IMR-90 (cell line): ENCODE data around the gene CD96. TPM values are rescaled to one million over a fixed set of nuclear protein-coding genes. Genes with fewer than 3 reads are reported as not detected.

Experiments used
- ATAC-seq: fragments of 200-7000 bp; cut with Tn5 transposase; 2 replicates; pipeline ENCODE4 v1.9.1; 2020; ENCODE audit warnings: low read depth, mild to moderate bottlenecking, moderate library complexity
- BruUV-seq: library from RNA; stranded (reverse); fragments of 400-500 nt; replicated peaks from 2 replicates; lab custom pipeline; 2021; lab: Mats Ljungman, UMichigan
- CTCF ChIA-PET: fragments of 300-600 bp; formaldehyde crosslinking; extraction: SDS; loops from one replicate; lab custom pipeline; 2021; ENCODE audit warnings: antibody characterized with exemption; lab: Yijun Ruan, JAX
- POLR2A ChIA-PET: fragments of 300-600 bp; sonication (Branson Sonifier 250); formaldehyde crosslinking; loops from one replicate; lab custom pipeline; 2022; ENCODE audit warnings: antibody characterized with exemption; ENCODE audit not compliant: unreplicated experiment; lab: Charles Lee
- DNase-seq: peaks from one replicate; pipeline ENCODE4 v3.0.0; 2013
- H2AFZ ChIP-seq: replicated peaks from 2 replicates; pipeline ENCODE3; 2013; ENCODE audit warnings: low read length, mild to moderate bottlenecking; ENCODE audit not compliant: poor library complexity
- H2AK5ac ChIP-seq: 2 replicates; pipeline ENCODE4 v1.6.1; 2013; ENCODE audit warnings: low read depth, low read length, inconsistent platforms
- H2AK9ac ChIP-seq: replicated peaks from 2 replicates; pipeline ENCODE3; 2013; ENCODE audit warnings: mild to moderate bottlenecking, low read depth, low read length, moderate library complexity; ENCODE audit not compliant: poor library complexity
- H2BK120ac ChIP-seq: 2 replicates; pipeline ENCODE4 v1.6.1; 2013; ENCODE audit warnings: low read depth, low read length, inconsistent platforms
- H2BK15ac ChIP-seq: 3 replicates; pipeline ENCODE4 v1.6.1; 2013; ENCODE audit warnings: low read depth, low read length, inconsistent platforms
- H2BK20ac ChIP-seq: 2 replicates; pipeline ENCODE4 v1.6.1; 2013; ENCODE audit warnings: low read depth, mild to moderate bottlenecking, inconsistent platforms, low read length, moderate library complexity
- H2BK5ac ChIP-seq: 2 replicates; pipeline ENCODE4 v1.6.1; 2013; ENCODE audit warnings: mild to moderate bottlenecking, low read depth, low read length, inconsistent platforms; ENCODE audit not compliant: poor library complexity, severe bottlenecking
- H3K14ac ChIP-seq: replicated peaks from 2 replicates; pipeline ENCODE4 v1.6.1; 2013; ENCODE audit warnings: low read depth, low read length, inconsistent platforms
- H3K18ac ChIP-seq: 2 replicates; pipeline ENCODE4 v1.6.1; 2013; ENCODE audit warnings: low read depth, low read length, control low read depth
- H3K23ac ChIP-seq: 2 replicates; pipeline ENCODE4 v1.6.1; 2013; ENCODE audit warnings: low read depth, low read length, inconsistent platforms
- H3K27ac ChIP-seq: 2 replicates; pipeline ENCODE4 v1.5.1; 2013; ENCODE audit warnings: mild to moderate bottlenecking, control low read depth, low read length; ENCODE audit not compliant: insufficient read depth
- H3K27me3 ChIP-seq: 2 replicates; pipeline ENCODE4 v1.6.1; 2013; ENCODE audit warnings: low read length; ENCODE audit not compliant: control insufficient read depth, insufficient read depth
- H3K36me3 ChIP-seq: 2 replicates; pipeline ENCODE4 v1.6.1; 2013; ENCODE audit warnings: low read length, mixed read lengths; ENCODE audit not compliant: control insufficient read depth, insufficient read depth
- H3K4ac ChIP-seq: 2 replicates; pipeline ENCODE4 v1.6.1; 2013; ENCODE audit warnings: low read depth, low read length, inconsistent platforms
- H3K4me1 ChIP-seq: 2 replicates; pipeline ENCODE4 v1.6.1; 2013; ENCODE audit warnings: low read length, mixed read lengths; ENCODE audit not compliant: control insufficient read depth, insufficient read depth
- H3K4me2 ChIP-seq: 2 replicates; pipeline ENCODE4 v1.6.1; 2013; ENCODE audit warnings: low read depth, mild to moderate bottlenecking, control low read depth, low read length, moderate library complexity
- H3K4me3 ChIP-seq: 2 replicates; pipeline ENCODE4 v1.5.1; 2013; ENCODE audit warnings: low read depth, mild to moderate bottlenecking, control low read depth, low read length, moderate library complexity; ENCODE audit not compliant: insufficient read depth
- H3K56ac ChIP-seq: 2 replicates; pipeline ENCODE4 v1.6.1; 2013; ENCODE audit warnings: low read length, inconsistent platforms; ENCODE audit not compliant: insufficient read depth; ENCODE audit errors: extremely low read depth
- H3K79me1 ChIP-seq, 2 experiments: 2 replicates each; pipeline ENCODE4 v1.6.1; 2013; ENCODE audit warnings: low read length in 2 of 2, inconsistent platforms in 1 of 2, low read depth in 1 of 2
- H3K9ac ChIP-seq: 2 replicates; pipeline ENCODE4 v1.6.1; 2013; ENCODE audit warnings: low read depth, low read length, control low read depth
- H3K9me1 ChIP-seq: 2 replicates; pipeline ENCODE4 v1.6.1; 2013; ENCODE audit warnings: low read length, inconsistent platforms; ENCODE audit not compliant: insufficient read depth
- H3K9me3 ChIP-seq: 2 replicates; pipeline ENCODE4 v1.6.1; 2013; ENCODE audit warnings: low read length; ENCODE audit not compliant: control insufficient read depth, insufficient read depth
- H4K20me1 ChIP-seq: 2 replicates; pipeline ENCODE4 v1.6.1; 2013; ENCODE audit warnings: low read length, inconsistent platforms; ENCODE audit not compliant: insufficient read depth
- H4K5ac ChIP-seq: 2 replicates; pipeline ENCODE4 v1.6.1; 2013; ENCODE audit warnings: mild to moderate bottlenecking, low read depth, low read length, control low read depth
- H4K8ac ChIP-seq, 2 experiments: 2 replicates each; pipeline ENCODE4 v1.6.1; 2013; ENCODE audit warnings: low read depth in 2 of 2, low read length in 2 of 2, control low read depth in 1 of 2, inconsistent platforms in 1 of 2
- H4K91ac ChIP-seq: 2 replicates; pipeline ENCODE4 v1.6.1; 2013; ENCODE audit warnings: low read depth, low read length, inconsistent platforms; ENCODE audit not compliant: insufficient read depth
- CEBPB ChIP-seq: IDR thresholded peaks from 2 replicates; pipeline ENCODE4 v1.6.1; 2012; ENCODE audit warnings: low read depth, low read length, improper control_type of control experiment
- CHD1 ChIP-seq: IDR thresholded peaks from 2 replicates; pipeline ENCODE4 v1.6.1; 2012; ENCODE audit warnings: low read depth, low read length, improper control_type of control experiment
- CTCF ChIP-seq: conservative IDR thresholded peaks from 2 replicates; pipeline ENCODE4 v1.5.1; 2012; ENCODE audit warnings: mild to moderate bottlenecking, low read depth, low read length, improper control_type of control experiment
- ELK1 ChIP-seq: fragments of 150-350 bp; IDR thresholded peaks from 2 replicates; pipeline ENCODE4 v1.6.1; 2016; ENCODE audit warnings: low read depth, mild to moderate bottlenecking, low read length, moderate library complexity, borderline replicate concordance
- FOS ChIP-seq: fragments of 150-350 bp; IDR thresholded peaks from 2 replicates; pipeline ENCODE4 v1.6.1; 2016; ENCODE audit warnings: low read depth, low read length
- MAFK ChIP-seq: IDR thresholded peaks from 2 replicates; pipeline ENCODE4 v1.6.1; 2012; ENCODE audit warnings: low read depth, low read length, improper control_type of control experiment
- MAZ ChIP-seq: IDR thresholded peaks from 2 replicates; pipeline ENCODE4 v1.6.1; 2012; ENCODE audit warnings: low read depth, mild to moderate bottlenecking, low read length, improper control_type of control experiment, moderate library complexity, borderline replicate concordance
- MXI1 ChIP-seq: IDR thresholded peaks from 2 replicates; pipeline ENCODE4 v1.6.1; 2012; ENCODE audit warnings: low read depth, mild to moderate bottlenecking, low read length, moderate library complexity, borderline replicate concordance
- NFE2L2 ChIP-seq: fragments of 150-350 bp; IDR thresholded peaks from 2 replicates; pipeline ENCODE4 v1.6.1; 2016; ENCODE audit warnings: low read depth, mild to moderate bottlenecking, low read length
- RAD21 ChIP-seq: IDR thresholded peaks from 2 replicates; pipeline ENCODE4 v1.6.1; 2012; ENCODE audit warnings: low read length, improper control_type of control experiment
- RCOR1 ChIP-seq: IDR thresholded peaks from 2 replicates; pipeline ENCODE4 v1.6.1; 2012; ENCODE audit warnings: mild to moderate bottlenecking, low read length, improper control_type of control experiment; ENCODE audit not compliant: insufficient replicate concordance
- WGBS, 2 experiments: methylation state at CpG; one replicate each; pipeline versions ENCODE4 v1.1.5 to v1.1.7; 2013; ENCODE audit warnings: missing lambda C conversion rate in 2 of 2; ENCODE audit not compliant: insufficient read length in 1 of 2; ENCODE audit errors: extremely low coverage in 2 of 2; 5-methylcytosine and 5-hydroxymethylcytosine counted together
- dilution Hi-C: fragments of 300-500 bp; cut with HindIII; formaldehyde crosslinking; loops from one replicate; pipeline ENCODE4 v1.14.3; 2018; ENCODE audit warnings: low sequenced_read_pairs; ENCODE audit not compliant: unreplicated experiment
- in situ Hi-C: fragments of 300-500 bp; cut with MboI; formaldehyde crosslinking; loops from 3 replicates; pipeline ENCODE4 v1.14.3; 2019; ENCODE audit warnings: low sequenced_read_pairs, inconsistent platforms, mixed read lengths
- intact Hi-C: fragments of 100-400 bp; cut with micrococcal nuclease; formaldehyde crosslinking; loops from 2 replicates; pipeline ENCODE4 v1.10.0; 2022
- polyA plus RNA-seq, 3 experiments: library from polyadenylated mRNA; depleted of rRNA; stranded (reverse); fragments of >200 nt; gene quantifications; 2 replicates each; pipeline ENCODE4 v1.2.3, GENCODE V29; 2012; ENCODE audit warnings: low replicate concordance in 1 of 3
- total RNA-seq: library from RNA; depleted of rRNA; stranded (reverse); fragments of >200 nt; gene quantifications from 2 replicates; pipeline ENCODE4 v1.2.3, GENCODE V29; 2012
- TF ChIP-seq, protein P1 (sequence below): fragments of 150-350 bp; IDR thresholded peaks from 2 replicates; pipeline ENCODE4 v1.6.1; 2017; ENCODE audit warnings: mild to moderate bottlenecking, antibody characterized with exemption, low read length, low read depth

CD96 gene
- total and polyA plus RNA-seq, 2 of the 4 experiments (the other 2 are of a cell fraction), result 0.05 to 0.18 TPM

DNA sequence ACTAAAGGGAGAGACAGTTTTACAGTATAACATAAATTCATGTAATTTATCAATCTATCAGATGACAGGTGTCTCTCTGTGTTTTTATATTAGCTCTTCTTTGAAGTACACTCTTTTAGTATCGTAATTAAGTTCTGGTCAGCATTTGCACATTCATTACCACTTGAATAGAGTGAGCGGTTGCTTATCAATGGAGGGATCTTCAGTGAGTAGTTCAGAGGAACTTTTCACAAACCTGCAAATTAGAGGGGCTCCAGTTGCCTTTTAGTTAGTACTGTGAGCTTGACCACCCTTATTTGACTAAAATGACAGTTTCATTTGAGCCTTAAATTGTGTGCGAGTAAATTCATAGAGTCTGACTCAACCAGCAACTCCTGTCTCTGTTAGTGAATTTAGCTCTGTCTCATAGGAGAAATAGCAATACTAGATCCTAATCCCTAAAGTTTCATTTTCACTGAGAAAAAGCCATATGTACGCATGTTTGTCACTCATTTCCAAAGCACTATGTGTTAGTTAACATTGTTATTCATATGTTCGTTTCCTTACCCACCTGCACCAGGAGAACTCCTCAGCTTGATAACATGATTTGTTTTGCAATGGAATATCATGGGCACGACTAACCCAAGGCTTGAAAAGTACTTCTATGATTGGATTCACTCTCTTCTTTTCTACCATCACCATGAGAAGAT, 110.6 kb downstream of the CD96 start:
- Histone ChIP-seq H4K20me1 (no peaks in the 10 kb centered on the region), H3K14ac (no peak overlapping the region), H3K79me1 (no peaks in the 10 kb centered on the region), H3K4me1 (peaks cover 5% of the 10 kb centered on the region), H3K36me3 (no peaks in the 10 kb centered on the region), H3K27ac (no peak overlapping the region), H2AFZ (no peak overlapping the region), H2BK5ac (no peak overlapping the region), H3K4me2 (no peak overlapping the region), H3K27me3 (0 out of 2 replicates have a peak, but pooled peaks cover 4% of the 10 kb centered on the region), H2AK9ac (no peak overlapping the region), H3K4ac (no peak overlapping the region), H2AK5ac (no peak overlapping the region), H3K4me3 (no peak overlapping the region), H3K56ac (no peak overlapping the region), H3K9ac (no peak overlapping the region), H4K5ac (no peak overlapping the region), H3K9me1 (no peaks in the 10 kb centered on the region), H3K18ac (no peak overlapping the region), H2BK15ac (no peak overlapping the region), H4K8ac (no peak overlapping the region), H2BK20ac (no peak overlapping the region), H4K91ac (no peak overlapping the region), H3K23ac (no peak overlapping the region), H2BK120ac (no peak overlapping the region), H3K9me3 (no peaks in the 10 kb centered on the region)
- CTCF ChIA-PET, result interaction anchor here (0.6 to 1.0 kb wide), 2 partner anchors 17 to 35 kb away, joined by 3 to 4 read pairs; no protein-coding TSS in a partner anchor
- POLR2A ChIA-PET, result interaction anchor here (0.6 kb wide), 1 partner anchor 219 kb away, joined by 4 read pairs; no protein-coding TSS in a partner anchor
- DNase-seq (no peak), ATAC-seq (no peak)
- intact Hi-C loops, result no loop called here
- in situ Hi-C loops, result no loop called here
- no CpG with 5 or more reads among the region's 6 CpGs for WGBS, 2 experiments
- TF ChIP-seq RAD21, result no peak
- TF ChIP-seq MAFK, result no peak
- TF ChIP-seq, protein P1, sequence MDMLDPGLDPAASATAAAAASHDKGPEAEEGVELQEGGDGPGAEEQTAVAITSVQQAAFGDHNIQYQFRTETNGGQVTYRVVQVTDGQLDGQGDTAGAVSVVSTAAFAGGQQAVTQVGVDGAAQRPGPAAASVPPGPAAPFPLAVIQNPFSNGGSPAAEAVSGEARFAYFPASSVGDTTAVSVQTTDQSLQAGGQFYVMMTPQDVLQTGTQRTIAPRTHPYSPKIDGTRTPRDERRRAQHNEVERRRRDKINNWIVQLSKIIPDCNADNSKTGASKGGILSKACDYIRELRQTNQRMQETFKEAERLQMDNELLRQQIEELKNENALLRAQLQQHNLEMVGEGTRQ, result no peak
- TF ChIP-seq RCOR1, result no peak
- TF ChIP-seq CEBPB, result no peak
- no peak for TF ChIP-seq MXI1
- TF ChIP-seq CTCF, result no peak
- TF ChIP-seq CHD1, result no peak
- no peak for TF ChIP-seq MAZ
- TF ChIP-seq ELK1, result no peak
- no peak for TF ChIP-seq FOS
- TF ChIP-seq NFE2L2, result no peak
- no TSS peak for BruUV-seq
- dilution Hi-C loops, result no loop called here
